NCI-H1092 (cell line): ENCODE results near the gene AIF1.

ENCODE experiments used
- DNase-seq: peaks from one replicate; lab custom pipeline; 2025; lab: John Stamatoyannopoulos, UW

Gene AIF1

DNA sequence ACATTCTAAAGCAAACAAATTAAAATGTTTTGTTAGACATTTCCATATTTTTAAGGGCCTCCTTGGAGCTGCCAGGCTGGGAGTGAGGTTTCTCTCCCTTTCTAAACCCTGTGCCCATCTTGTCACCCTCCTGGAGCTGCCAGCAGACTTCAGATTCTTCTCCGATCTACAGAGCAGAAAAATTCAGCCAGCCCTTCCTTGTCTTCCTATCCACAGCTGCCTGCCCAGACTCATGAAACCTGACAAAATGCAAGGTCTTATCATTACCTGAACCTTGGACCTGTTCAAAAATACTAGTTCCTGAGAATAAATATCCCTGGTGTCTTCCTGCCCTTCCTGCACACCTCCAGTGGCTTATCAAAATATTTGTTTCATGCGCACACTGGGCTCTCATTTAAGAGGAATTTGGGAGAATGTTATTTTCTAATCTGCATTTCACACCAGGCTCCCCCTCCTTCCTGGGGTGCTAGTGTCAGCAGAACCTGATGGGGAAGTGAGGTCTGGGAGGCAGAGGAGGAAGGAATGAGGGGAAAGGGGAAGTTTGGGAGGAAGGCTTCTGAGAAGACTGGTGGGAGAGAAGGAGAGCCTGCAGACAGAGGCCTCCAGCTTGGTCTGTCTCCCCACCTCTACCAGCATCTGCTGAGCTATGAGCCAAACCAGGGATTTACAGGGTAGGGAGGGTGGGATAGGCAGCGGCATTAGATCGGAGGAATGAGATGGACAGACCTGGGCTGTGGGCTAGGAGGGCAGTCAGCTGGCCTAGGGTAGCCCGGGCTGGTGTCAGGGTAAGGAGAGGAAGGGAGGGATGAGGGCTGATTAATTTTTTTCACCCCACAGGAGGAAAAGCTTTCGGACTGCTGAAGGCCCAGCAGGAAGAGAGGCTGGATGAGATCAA lies at the start of gene AIF1:
TSS of gene AIF1 (plus strand) at position 551 of the 895 bp plus-strand sequence. CDS start at position 647, 96 bp downstream.
- DNase-seq = no peak

DNA sequence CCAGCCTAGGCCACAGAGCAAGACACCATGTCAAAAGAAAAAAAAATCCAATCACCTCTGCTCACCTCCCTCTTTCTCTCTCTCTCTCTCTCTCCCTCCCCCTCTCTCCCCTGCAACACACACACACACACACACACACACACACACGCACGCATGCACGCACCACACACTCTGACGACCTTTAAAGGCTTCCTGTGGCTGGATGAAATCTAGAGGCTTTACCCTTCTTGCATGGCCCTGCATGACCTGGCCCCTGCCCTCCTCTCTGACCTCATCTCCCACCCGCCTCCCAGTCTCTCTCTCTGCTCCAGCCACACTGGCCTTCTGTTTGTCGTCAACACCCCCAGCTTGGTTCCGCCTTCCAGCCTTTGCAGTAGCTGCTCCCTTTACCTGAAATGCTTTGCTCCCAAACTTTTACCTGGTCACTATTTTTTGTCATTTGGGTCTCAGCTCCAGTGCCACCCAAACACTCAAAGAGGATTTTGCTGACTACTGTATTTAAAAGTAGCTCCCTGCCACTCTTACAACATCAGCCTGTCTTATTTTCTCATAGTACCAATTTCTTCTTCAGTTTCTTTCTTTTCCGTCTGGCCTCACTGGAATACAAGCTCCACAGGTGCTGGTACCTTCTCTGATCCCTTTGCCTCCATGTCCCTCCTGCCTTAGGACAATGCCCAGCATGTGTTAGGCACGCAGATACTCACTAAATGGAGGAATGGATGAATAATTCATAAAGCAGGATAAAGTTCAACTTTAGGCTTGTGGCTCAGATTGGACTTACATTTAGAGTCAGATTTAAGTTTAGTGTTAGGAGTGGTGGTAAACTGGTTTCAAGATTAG lies 47.3 kb upstream of the AIF1 start:
- DNase-seq = no peak

DNA sequence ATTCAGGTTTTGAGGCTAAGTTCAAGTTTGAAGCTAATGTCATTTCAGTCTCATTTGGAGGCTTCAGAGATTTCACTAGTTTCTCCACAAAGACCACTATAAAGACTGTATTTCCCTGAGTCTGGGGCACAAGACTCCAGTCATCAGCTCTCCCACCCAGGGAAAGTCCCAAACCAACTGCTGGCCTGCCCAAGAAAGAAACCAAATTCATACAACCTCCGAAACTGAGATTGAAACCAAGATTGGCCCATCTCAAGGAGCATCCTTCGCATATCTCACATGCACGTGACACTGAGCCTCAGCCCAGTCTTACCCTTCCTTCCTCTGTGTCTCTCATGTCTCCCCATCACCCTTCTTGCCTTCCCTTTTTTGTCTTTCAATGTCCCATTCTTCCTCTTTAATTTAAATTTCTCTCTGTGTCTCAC lies 46.5 kb upstream of the AIF1 start:
- no peak for DNase-seq

DNA sequence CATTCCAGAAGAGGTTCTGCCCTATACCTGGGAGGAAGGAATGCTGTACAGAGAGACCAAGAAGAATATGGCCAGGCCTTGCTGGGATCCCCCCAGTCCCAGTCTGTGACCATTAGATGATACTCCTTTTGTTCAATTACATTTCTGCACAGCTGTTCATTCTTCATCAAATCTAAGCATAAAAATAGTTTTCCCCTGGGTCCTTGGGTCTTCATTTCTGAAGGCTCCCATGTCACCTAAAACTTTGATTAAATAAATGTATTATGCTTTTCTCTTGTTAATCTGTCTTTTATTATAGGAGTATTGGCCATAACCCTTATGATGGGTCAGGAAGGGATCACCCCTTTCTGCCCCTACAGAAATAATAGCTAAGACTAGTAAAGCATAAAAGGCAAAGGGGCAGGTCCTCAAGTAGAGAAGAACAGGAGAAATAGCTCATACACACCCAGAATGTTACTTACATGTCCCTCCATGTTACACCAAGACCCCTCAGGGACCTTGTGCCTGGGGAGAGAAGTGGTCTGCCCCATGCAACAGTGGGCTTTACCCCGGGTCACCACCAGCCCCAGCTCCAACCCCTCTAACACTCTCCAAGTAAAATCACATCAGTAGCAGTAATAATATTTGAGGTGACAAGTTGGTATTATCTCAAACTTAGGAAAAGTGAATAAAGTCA lies 45.0 kb upstream of the AIF1 start:
- DNase-seq = no peak

DNA sequence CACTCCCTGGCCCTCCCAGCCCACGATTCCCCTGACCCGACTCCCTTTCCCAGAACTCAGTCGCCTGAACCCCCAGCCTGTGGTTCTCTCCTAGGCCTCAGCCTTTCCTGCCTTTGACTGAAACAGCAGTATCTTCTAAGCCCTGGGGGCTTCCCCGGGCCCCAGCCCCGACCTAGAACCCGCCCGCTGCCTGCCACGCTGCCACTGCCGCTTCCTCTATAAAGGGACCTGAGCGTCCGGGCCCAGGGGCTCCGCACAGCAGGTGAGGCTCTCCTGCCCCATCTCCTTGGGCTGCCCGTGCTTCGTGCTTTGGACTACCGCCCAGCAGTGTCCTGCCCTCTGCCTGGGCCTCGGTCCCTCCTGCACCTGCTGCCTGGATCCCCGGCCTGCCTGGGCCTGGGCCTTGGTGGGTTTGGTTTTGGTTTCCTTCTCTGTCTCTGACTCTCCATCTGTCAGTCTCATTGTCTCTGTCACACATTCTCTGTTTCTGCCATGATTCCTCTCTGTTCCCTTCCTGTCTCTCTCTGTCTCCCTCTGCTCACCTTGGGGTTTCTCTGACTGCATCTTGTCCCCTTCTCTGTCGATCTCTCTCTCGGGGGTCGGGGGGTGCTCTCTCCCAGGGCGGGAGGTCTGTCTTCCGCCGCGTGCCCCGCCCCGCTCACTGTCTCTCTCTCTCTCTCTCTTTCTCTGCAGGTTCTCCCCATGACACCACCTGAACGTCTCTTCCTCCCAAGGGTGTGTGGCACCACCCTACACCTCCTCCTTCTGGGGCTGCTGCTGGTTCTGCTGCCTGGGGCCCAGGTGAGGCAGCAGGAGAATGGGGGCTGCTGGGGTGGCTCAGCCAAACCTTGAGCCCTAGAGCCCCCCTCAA lies 42.8 kb upstream of the AIF1 start, which contains the start of gene LTA:
TSS of gene LTA (plus strand) at position 249 of the 871 bp plus-strand sequence. CDS start at position 703, 454 bp downstream.
- DNase-seq = no peak

DNA sequence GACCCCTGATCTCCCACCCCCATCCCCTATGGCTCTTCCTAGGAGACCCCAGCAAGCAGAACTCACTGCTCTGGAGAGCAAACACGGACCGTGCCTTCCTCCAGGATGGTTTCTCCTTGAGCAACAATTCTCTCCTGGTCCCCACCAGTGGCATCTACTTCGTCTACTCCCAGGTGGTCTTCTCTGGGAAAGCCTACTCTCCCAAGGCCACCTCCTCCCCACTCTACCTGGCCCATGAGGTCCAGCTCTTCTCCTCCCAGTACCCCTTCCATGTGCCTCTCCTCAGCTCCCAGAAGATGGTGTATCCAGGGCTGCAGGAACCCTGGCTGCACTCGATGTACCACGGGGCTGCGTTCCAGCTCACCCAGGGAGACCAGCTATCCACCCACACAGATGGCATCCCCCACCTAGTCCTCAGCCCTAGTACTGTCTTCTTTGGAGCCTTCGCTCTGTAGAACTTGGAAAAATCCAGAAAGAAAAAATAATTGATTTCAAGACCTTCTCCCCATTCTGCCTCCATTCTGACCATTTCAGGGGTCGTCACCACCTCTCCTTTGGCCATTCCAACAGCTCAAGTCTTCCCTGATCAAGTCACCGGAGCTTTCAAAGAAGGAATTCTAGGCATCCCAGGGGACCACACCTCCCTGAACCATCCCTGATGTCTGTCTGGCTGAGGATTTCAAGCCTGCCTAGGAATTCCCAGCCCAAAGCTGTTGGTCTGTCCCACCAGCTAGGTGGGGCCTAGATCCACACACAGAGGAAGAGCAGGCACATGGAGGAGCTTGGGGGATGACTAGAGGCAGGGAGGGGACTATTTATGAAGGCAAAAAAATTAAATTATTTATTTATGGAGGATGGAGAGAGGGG lies 41.6 kb upstream of the AIF1 start:
- DNase-seq = no peak

DNA sequence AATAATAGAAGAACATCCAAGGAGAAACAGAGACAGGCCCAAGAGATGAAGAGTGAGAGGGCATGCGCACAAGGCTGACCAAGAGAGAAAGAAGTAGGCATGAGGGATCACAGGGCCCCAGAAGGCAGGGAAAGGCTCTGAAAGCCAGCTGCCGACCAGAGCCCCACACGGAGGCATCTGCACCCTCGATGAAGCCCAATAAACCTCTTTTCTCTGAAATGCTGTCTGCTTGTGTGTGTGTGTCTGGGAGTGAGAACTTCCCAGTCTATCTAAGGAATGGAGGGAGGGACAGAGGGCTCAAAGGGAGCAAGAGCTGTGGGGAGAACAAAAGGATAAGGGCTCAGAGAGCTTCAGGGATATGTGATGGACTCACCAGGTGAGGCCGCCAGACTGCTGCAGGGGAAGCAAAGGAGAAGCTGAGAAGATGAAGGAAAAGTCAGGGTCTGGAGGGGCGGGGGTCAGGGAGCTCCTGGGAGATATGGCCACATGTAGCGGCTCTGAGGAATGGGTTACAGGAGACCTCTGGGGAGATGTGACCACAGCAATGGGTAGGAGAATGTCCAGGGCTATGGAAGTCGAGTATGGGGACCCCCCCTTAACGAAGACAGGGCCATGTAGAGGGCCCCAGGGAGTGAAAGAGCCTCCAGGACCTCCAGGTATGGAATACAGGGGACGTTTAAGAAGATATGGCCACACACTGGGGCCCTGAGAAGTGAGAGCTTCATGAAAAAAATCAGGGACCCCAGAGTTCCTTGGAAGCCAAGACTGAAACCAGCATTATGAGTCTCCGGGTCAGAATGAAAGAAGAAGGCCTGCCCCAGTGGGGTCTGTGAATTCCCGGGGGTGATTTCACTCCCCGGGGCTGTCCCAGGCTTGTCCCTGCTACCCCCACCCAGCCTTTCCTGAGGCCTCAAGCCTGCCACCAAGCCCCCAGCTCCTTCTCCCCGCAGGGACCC lies 40.6 kb upstream of the AIF1 start:
- DNase-seq = no peak

DNA sequence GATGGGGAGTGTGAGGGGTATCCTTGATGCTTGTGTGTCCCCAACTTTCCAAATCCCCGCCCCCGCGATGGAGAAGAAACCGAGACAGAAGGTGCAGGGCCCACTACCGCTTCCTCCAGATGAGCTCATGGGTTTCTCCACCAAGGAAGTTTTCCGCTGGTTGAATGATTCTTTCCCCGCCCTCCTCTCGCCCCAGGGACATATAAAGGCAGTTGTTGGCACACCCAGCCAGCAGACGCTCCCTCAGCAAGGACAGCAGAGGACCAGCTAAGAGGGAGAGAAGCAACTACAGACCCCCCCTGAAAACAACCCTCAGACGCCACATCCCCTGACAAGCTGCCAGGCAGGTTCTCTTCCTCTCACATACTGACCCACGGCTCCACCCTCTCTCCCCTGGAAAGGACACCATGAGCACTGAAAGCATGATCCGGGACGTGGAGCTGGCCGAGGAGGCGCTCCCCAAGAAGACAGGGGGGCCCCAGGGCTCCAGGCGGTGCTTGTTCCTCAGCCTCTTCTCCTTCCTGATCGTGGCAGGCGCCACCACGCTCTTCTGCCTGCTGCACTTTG lies 39.6 kb upstream of the AIF1 start, which contains the start of gene TNF:
TSS of gene TNF (plus strand) at position 231 of the 567 bp plus-strand sequence. CDS start at position 408, 177 bp downstream.
- DNase-seq = no peak

DNA sequence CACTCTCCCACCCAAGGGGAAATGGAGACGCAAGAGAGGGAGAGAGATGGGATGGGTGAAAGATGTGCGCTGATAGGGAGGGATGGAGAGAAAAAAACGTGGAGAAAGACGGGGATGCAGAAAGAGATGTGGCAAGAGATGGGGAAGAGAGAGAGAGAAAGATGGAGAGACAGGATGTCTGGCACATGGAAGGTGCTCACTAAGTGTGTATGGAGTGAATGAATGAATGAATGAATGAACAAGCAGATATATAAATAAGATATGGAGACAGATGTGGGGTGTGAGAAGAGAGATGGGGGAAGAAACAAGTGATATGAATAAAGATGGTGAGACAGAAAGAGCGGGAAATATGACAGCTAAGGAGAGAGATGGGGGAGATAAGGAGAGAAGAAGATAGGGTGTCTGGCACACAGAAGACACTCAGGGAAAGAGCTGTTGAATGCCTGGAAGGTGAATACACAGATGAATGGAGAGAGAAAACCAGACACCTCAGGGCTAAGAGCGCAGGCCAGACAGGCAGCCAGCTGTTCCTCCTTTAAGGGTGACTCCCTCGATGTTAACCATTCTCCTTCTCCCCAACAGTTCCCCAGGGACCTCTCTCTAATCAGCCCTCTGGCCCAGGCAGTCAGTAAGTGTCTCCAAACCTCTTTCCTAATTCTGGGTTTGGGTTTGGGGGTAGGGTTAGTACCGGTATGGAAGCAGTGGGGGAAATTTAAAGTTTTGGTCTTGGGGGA lies 38.9 kb upstream of the AIF1 start:
- no peak for DNase-seq

DNA sequence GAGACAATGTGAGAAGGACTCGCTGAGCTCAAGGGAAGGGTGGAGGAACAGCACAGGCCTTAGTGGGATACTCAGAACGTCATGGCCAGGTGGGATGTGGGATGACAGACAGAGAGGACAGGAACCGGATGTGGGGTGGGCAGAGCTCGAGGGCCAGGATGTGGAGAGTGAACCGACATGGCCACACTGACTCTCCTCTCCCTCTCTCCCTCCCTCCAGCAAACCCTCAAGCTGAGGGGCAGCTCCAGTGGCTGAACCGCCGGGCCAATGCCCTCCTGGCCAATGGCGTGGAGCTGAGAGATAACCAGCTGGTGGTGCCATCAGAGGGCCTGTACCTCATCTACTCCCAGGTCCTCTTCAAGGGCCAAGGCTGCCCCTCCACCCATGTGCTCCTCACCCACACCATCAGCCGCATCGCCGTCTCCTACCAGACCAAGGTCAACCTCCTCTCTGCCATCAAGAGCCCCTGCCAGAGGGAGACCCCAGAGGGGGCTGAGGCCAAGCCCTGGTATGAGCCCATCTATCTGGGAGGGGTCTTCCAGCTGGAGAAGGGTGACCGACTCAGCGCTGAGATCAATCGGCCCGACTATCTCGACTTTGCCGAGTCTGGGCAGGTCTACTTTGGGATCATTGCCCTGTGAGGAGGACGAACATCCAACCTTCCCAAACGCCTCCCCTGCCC lies 38.0 kb upstream of the AIF1 start:
- no peak for DNase-seq

DNA sequence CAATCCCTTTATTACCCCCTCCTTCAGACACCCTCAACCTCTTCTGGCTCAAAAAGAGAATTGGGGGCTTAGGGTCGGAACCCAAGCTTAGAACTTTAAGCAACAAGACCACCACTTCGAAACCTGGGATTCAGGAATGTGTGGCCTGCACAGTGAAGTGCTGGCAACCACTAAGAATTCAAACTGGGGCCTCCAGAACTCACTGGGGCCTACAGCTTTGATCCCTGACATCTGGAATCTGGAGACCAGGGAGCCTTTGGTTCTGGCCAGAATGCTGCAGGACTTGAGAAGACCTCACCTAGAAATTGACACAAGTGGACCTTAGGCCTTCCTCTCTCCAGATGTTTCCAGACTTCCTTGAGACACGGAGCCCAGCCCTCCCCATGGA lies 37.5 kb upstream of the AIF1 start:
- no peak for DNase-seq

DNA sequence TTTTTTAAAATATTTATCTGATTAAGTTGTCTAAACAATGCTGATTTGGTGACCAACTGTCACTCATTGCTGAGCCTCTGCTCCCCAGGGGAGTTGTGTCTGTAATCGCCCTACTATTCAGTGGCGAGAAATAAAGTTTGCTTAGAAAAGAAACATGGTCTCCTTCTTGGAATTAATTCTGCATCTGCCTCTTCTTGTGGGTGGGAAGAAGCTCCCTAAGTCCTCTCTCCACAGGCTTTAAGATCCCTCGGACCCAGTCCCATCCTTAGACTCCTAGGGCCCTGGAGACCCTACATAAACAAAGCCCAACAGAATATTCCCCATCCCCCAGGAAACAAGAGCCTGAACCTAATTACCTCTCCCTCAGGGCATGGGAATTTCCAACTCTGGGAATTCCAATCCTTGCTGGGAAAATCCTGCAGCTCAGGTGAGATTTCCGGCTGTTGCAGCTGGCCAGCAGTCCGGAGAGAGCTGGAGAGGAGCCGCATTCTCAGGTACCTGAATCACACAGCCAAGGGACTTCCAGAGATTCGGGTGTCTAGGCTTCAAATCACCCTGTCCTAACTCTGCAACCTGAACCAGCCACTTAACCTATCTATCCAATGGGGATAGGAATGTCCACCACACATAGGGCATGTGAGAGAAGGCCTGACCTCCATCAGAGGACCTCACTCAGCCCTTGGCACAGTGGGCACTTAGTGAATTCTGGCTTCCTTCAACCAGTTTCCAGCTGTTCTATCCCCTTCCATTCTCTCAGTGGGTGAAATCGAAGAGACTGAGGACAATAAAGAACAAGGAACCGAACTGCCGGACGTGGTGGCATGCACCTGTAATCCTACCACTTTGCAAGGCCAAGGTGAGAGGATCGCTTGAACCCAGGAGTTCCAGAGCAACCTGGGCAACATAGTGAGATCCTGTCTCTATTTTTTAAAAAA lies 36.6 kb upstream of the AIF1 start:
- DNase-seq = no peak

DNA sequence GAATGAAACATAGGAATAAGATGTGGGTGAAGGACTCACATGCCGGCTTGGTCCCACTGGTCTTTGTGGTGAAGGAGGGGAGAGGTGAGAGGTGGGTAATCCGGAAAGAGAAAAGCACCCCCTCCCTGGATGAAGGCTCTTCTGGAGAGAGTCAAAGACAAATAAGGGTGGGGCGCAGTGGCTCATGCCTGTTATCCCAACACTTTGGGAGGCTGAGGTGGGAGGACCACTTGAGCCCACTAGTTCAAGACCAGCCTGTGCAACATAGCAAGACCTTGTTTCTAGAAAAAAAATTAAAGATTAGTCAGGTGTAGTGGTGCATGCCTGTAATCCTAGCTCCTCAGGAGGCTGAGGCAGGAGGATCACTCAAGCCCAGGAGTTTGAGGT lies 35.9 kb upstream of the AIF1 start:
- no peak for DNase-seq

DNA sequence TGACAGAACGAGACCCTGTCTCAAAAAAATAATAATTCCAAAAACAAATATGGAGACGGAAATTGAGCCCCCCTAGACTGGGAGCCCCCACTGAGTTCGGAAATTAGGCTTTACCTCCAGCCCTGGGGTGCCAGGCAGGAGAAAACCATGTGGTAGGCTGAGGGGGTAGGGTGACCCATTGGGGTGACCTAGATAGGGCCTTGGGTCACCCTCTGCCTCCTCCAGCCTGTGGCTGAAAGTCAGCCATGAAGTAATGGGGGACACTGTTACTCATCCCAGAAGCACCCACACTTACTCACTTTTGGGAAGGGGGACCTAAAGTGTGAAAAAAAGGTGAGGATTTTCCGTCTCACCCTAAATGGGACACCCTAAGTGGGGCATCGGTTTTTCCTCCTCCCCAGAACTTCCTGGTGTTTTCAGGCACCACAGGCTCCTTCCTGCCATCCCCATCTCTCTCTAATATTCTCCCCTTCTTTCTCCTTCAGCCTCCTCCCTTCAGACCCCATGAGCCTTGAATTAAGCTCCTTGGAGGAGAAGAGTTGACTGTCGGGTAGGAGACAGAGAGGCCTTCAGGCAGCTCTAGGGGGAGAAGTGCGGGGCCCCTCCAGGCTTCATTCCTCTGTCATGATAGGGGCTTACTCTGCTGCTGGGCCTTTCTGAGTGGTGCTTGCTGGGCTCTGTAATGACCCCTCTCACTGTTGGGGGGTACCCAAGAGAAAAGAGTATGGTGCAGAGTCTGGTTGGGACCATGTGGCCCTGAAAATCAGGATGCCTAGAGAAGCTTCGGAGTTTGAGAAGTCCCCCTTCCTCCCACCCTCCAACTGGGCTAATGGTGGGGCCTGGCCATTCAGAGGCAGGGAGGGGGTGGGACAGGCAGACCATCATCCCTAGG lies 35.2 kb upstream of the AIF1 start:
- DNase-seq = no peak

DNA sequence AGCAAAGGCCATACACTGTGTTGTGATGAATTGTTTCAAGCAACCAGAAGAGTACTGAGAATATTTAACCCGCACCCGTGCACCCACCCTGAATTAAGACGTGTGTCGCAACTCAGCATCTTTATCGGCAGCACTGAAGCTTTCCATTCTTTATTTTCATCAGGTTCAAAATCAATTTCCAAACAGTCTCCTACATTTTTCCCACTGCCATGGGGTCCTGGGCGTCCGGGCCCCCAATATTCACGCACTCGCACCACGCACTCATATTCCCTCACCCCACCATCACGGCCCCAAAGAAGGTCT lies 34.6 kb upstream of the AIF1 start:
- DNase-seq = no peak
